IPS-18a (cell line): Measurements from ENCODE around the gene TOM1L2.

Experiments
- H3K27ac ChIP-seq: one replicate; pipeline ENCODE4 v1.5.1; 2013; ENCODE audit warnings: low read length
- H3K27me3 ChIP-seq: one replicate; pipeline ENCODE4 v1.6.1; 2013; ENCODE audit warnings: mild to moderate bottlenecking, low read length; ENCODE audit not compliant: control insufficient read depth, insufficient read depth
- H3K36me3 ChIP-seq: one replicate; pipeline ENCODE4 v1.6.1; 2013; ENCODE audit warnings: low read depth, low read length; ENCODE audit not compliant: control insufficient read depth
- H3K4me1 ChIP-seq: one replicate; pipeline ENCODE4 v1.6.1; 2013; ENCODE audit warnings: low read depth, low read length; ENCODE audit not compliant: control insufficient read depth
- H3K4me3 ChIP-seq: one replicate; pipeline ENCODE4 v1.5.1; 2013; ENCODE audit warnings: low read length
- H3K9ac ChIP-seq: one replicate; pipeline ENCODE4 v1.6.1; 2013; ENCODE audit warnings: mild to moderate bottlenecking, low read length, moderate library complexity
- H3K9me3 ChIP-seq: one replicate; pipeline ENCODE4 v1.6.1; 2013; ENCODE audit warnings: low read depth, low read length; ENCODE audit not compliant: control insufficient read depth

Gene TOM1L2

GRCh38 chr17:17830269-17830567 lies 142.0 kb downstream of the TOM1L2 start:
- Histone ChIP-seq H3K27ac (no peak overlapping the region), H3K27me3 (no peaks in the 10 kb centered on the region), H3K9me3 (no peaks in the 10 kb centered on the region), H3K9ac (no peak overlapping the region), H3K4me1 (peaks cover 8% of the 10 kb centered on the region), H3K36me3 (peaks cover 5% of the 10 kb centered on the region), H3K4me3 (no peak overlapping the region)

GRCh38 chr17:17827826-17828621 lies 144.2 kb downstream of the TOM1L2 start:
- Histone ChIP-seq H3K9me3 (no peaks in the 10 kb centered on the region), H3K4me3 (no peak overlapping the region), H3K27ac (no peak overlapping the region), H3K4me1 (peaks cover 20% of the 10 kb centered on the region), H3K27me3 (no peaks in the 10 kb centered on the region), H3K36me3 (peaks cover 5% of the 10 kb centered on the region), H3K9ac (no peak overlapping the region)

DNA sequence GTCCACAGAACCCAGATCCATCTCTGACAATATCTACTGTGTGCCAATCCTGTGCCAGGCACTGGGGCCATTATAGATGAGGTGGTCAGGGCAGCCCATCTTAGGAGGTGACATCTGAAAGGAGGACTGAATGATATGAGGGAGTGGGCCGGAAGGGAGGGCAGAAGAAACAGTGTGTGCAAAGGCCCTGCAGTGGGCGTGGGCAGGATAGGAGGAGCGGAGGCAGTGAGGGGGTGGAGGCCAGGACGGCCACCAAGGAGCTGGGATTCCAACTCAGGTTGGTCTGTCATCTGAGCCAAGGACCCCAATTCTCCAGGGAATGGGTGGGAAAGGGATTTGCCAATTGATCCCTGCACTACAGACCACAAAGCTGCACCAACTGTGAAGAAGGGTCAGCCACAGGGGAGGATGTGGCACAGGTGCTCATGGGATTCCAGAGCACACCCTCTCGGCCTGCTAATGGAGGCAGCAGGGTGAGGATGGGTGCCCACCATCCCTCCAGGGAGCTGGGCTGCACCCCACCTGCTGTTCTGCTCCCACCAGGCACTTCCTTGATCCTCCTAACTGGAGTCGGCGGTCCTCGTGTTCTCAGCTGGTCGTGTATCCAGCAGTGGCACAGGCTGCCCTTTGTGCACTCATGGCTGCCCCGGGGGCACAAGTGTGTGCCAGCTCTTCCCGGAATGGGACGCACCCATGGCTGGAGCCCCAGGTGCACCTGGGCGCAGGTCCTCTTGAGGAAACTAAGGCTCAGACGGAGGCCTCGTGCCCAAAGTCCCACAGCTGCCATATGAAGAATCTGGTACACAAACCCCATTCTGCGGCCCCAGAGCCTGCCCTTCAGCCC lies 145.0 kb downstream of the TOM1L2 start:
- peaks cover 5% of the 10 kb centered on the region for H3K36me3 ChIP-seq
- H3K9ac ChIP-seq: no peak overlapping the region
- H3K27me3 ChIP-seq: no peaks in the 10 kb centered on the region
- peaks cover 27% of the 10 kb centered on the region for H3K4me1 ChIP-seq
- no peak overlapping the region for H3K4me3 ChIP-seq
- no peak overlapping the region for H3K27ac ChIP-seq
- no peaks in the 10 kb centered on the region for H3K9me3 ChIP-seq

- Histone ChIP-seq H3K4me3 (no peak overlapping the region), H3K9me3 (no peaks in the 10 kb centered on the region), H3K9ac (no peak overlapping the region), H3K27ac (no peak overlapping the region), H3K4me1 (peaks cover 32% of the 10 kb centered on the region), H3K36me3 (peaks cover 5% of the 10 kb centered on the region), H3K27me3 (no peaks in the 10 kb centered on the region)
Measured at GRCh38 chr17:17826342-17826713, 145.9 kb downstream of the TOM1L2 start.

DNA sequence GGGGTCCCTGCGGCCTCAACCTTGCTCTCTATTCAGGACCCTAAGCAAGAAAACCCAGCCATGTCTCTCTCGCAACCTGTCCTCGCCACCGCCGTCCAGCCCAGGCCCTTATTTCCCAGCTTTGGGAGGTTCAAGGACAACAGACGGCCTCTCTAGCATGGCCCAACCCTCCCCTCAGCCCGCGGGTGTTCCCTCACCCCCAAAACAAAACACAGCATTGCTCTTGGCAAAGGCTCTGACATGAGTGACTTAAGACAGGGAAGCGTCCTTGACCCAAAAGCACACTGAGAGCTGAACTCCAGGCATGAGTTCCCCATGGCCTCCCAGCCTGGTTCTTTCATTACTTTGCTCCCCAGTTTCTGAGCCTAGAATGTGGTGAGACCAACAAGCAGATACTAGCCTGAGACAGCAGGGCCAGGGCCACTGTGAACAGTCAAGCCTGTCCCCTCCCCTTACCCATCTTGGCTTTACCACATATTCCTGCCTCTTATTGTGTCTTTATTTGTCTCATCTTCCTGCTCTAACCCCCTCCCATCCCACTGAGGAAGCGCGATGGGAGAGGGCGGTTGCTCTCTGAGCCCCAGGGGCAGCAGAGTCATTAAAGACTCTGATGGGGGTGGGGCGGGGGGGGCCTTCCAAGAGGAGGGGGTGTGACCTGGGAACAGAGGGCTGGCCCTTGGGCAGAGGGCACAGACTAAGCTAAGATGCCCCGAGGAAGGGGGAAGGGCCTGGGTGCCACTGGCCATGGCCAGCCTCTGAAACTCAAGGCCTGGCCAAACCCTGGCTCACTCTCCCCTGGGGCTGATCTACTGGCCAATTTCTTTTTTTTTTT lies 147.2 kb downstream of the TOM1L2 start:
- Histone ChIP-seq H3K4me3 (no peak overlapping the region), H3K9me3 (no peaks in the 10 kb centered on the region), H3K27ac (no peak overlapping the region), H3K27me3 (no peaks in the 10 kb centered on the region), H3K36me3 (peaks cover 5% of the 10 kb centered on the region), H3K4me1 (peaks cover 32% of the 10 kb centered on the region), H3K9ac (no peak overlapping the region)

DNA sequence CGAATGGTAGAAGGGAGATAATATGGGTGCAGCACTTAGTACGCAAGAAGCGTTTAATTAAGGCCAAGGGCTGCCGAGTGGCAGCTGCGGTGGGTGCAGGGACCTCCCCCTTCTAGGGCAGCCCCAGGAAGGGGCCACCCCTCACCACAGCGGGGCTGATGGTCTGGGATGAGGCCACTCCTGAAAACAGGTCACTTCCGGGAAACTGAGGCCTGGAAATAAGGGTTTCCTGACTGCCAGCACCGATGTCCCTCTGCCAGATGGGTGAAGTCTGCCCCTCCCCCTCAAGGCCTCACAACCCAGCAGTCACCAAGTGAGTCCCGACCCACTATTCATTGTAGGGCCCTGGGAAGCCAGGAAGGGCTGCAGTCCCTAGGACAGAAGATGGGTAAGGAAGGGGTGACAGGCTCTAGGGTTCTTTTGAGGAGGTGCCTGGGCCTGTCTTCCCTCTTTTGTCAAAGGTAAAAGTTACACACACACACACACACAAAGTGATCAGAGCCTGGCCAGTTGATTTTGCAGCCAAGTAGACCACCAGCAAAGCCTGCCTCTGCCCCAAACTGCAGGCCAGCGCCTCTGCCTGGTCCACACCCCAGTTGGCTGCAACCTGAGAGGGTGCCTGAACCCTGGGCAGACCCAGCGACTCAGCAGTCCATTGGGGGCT lies 147.9 kb downstream of the TOM1L2 start:
- H3K36me3 ChIP-seq: peaks cover 7% of the 10 kb centered on the region
- H3K4me3 ChIP-seq: peak overlapping the region; percentile 51
- H3K4me1 ChIP-seq: peaks cover 32% of the 10 kb centered on the region
- H3K27me3 ChIP-seq: no peaks in the 10 kb centered on the region
- peak overlapping the region; percentile 79 for H3K27ac ChIP-seq
- no peaks in the 10 kb centered on the region for H3K9me3 ChIP-seq
- H3K9ac ChIP-seq: peak overlapping the region; percentile 24

DNA sequence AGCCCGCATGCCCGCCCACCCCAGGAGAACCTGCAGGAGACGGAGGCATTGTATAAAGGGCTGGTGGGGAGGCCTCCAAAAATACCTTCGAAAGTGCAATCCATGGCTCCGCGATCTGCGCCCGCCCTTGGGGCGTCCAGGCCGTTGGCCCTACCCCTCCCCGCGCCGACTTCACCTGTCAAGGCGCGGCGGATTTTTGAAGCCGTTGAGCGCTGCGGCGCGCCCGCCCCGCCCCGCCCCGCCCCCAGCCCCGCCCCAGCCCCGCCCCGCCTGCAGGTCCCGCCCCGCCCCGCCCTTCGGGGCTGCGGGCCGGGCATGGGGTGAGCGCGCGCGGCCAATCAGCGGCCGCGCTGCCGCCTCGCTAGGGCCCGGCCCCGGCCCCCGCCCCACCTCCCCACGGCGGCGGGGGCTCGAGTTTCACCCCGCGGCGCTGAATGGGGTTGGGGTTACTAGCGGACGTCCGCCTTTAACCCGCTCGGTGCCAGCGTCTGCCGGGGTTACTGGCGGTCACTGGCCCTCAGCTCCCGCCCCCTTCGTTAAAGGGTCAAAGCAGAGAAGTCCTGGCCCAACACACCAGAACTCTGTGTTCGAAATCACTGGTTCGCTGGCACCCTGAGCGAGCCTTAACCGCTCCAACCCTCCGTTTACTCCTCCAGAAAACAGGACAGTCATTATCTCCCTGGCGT lies 148.6 kb downstream of the TOM1L2 start:
- Histone ChIP-seq H3K27me3 (no peaks in the 10 kb centered on the region), H3K36me3 (peaks cover 13% of the 10 kb centered on the region), H3K9ac (peak overlapping the region; percentile 24), H3K27ac (peak overlapping the region; percentile 79), H3K4me3 (peak overlapping the region; percentile 51), H3K9me3 (no peaks in the 10 kb centered on the region), H3K4me1 (peaks cover 32% of the 10 kb centered on the region)

- Histone ChIP-seq H3K27ac (no peak overlapping the region), H3K9me3 (no peaks in the 10 kb centered on the region), H3K4me3 (no peak overlapping the region), H3K4me1 (peaks cover 34% of the 10 kb centered on the region), H3K36me3 (peaks cover 16% of the 10 kb centered on the region), H3K27me3 (no peaks in the 10 kb centered on the region), H3K9ac (no peak overlapping the region)
Measured at GRCh38 chr17:17822616-17823015, 149.6 kb downstream of the TOM1L2 start.

DNA sequence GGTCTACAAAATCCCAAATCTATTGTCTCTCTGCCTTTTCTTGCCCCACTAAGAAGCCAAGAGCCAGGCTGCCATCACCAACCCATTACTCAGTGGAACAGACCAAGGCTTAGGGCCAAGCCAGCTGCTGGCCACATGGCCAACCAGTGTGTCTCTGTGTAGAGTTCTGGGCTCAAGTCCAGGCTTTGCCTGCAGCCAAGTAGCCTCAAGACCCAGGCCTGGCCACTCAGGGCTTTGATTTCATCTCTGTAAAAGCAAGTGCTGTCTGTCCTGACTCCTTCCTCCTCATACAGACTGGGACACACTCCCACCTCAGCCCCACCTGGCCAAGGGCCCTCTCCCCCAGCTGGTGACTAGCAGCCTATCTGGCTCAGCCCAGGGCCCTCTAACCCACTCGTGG lies 150.0 kb downstream of the TOM1L2 start:
- Histone ChIP-seq H3K4me3 (no peak overlapping the region), H3K9ac (no peak overlapping the region), H3K27ac (no peak overlapping the region), H3K9me3 (no peaks in the 10 kb centered on the region), H3K36me3 (peaks cover 17% of the 10 kb centered on the region), H3K4me1 (peaks cover 34% of the 10 kb centered on the region), H3K27me3 (no peaks in the 10 kb centered on the region)

- H3K36me3 ChIP-seq: peaks cover 26% of the 10 kb centered on the region
- no peak overlapping the region for H3K4me3 ChIP-seq
- no peak overlapping the region for H3K9ac ChIP-seq
- no peak overlapping the region for H3K27ac ChIP-seq
- peaks cover 30% of the 10 kb centered on the region for H3K4me1 ChIP-seq
- no peaks in the 10 kb centered on the region for H3K9me3 ChIP-seq
- no peaks in the 10 kb centered on the region for H3K27me3 ChIP-seq
Measured at GRCh38 chr17:17820463-17821158, 151.6 kb downstream of the TOM1L2 start.
